HepG2 (cell line): ENCODE data around the gene VGLL4. TPM values are rescaled to one million over a fixed set of nuclear protein-coding genes. Genes with fewer than 3 reads are reported as not detected.

Experiments used
- FOXA1 ChIP-seq, 2 experiments: fragments of 450-650 bp in 1 of 2; sonication (generic) in 1 of 2; formaldehyde crosslinking in 1 of 2; IDR thresholded peaks; 2 replicates each; pipeline versions ENCODE4 v1.4.0 to v1.6.1; 2016 to 2020; ENCODE audit warnings: missing genetic modification reagents in 1 of 2
- FOXA3 ChIP-seq: IDR thresholded peaks from 2 replicates; pipeline ENCODE4 v1.6.1; 2016; ENCODE audit warnings: missing genetic modification reagents, missing compliant biosample characterization
- HNF4A ChIP-seq: sonication (generic); formaldehyde crosslinking; IDR thresholded peaks from 2 replicates; pipeline ENCODE4 v1.4.0; 2020; ENCODE audit warnings: missing genetic modification reagents
- HNRNPL ChIP-seq: fragments of 200-400 bp; formaldehyde crosslinking; IDR thresholded peaks from 2 replicates; pipeline ENCODE4 v1.6.1; 2017; ENCODE audit warnings: mild to moderate bottlenecking, low read depth, low read length
- HOXA3 ChIP-seq: sonication (generic); formaldehyde crosslinking; IDR thresholded peaks from 2 replicates; pipeline ENCODE4 v1.5.0; 2020; ENCODE audit warnings: missing genetic modification reagents
- MBNL3 ChIP-seq: fragments of 250-450 bp; sonication (Bioruptor Pico); conservative IDR thresholded peaks from 2 replicates; pipeline ENCODE4 v1.8.0; 2022; ENCODE audit warnings: mild to moderate bottlenecking, inconsistent platforms
- NR2F6 ChIP-seq, 2 experiments: IDR thresholded peaks; 2 replicates each; pipeline ENCODE4 v1.6.1; 2016; ENCODE audit warnings: antibody characterized with exemption in 1 of 2, mild to moderate bottlenecking in 1 of 2
- PTBP1 ChIP-seq: fragments of 200-400 bp; formaldehyde crosslinking; IDR thresholded peaks from 2 replicates; pipeline ENCODE4 v1.6.1; 2018; ENCODE audit warnings: low read length, low read depth; ENCODE audit not compliant: poor library complexity, severe bottlenecking
- RARG ChIP-seq: sonication (generic); formaldehyde crosslinking; IDR thresholded peaks from 2 replicates; pipeline ENCODE4 v1.4.0; 2020; ENCODE audit warnings: low read depth, mild to moderate bottlenecking, missing genetic modification reagents
- RXRA ChIP-seq: sonication (generic); formaldehyde crosslinking; IDR thresholded peaks from 2 replicates; pipeline ENCODE4 v1.5.1; 2020; ENCODE audit warnings: missing genetic modification reagents
- SAP130 ChIP-seq: IDR thresholded peaks from 2 replicates; pipeline ENCODE4 v1.6.1; 2016; ENCODE audit warnings: low read depth
- SMYD3 ChIP-seq: sonication (generic); formaldehyde crosslinking; IDR thresholded peaks from 2 replicates; pipeline ENCODE4 v1.8.1; 2023; ENCODE audit warnings: mild to moderate bottlenecking, missing genetic modification reagents
- TCF7 ChIP-seq: sonication (generic); IDR thresholded peaks from 2 replicates; pipeline ENCODE4 v1.6.1; 2016; ENCODE audit warnings: antibody characterized with exemption, low read depth
- ZBTB7B ChIP-seq: sonication (generic); formaldehyde crosslinking; IDR thresholded peaks from 2 replicates; pipeline ENCODE4 v1.4.0; 2020; ENCODE audit warnings: missing genetic modification reagents
- ZNF18 ChIP-seq: sonication (generic); formaldehyde crosslinking; IDR thresholded peaks from 2 replicates; pipeline ENCODE4 v1.8.0; 2022; ENCODE audit warnings: mild to moderate bottlenecking, missing genetic modification reagents; ENCODE audit not compliant: insufficient replicate concordance
- ZNF20 ChIP-seq: sonication (generic); formaldehyde crosslinking; IDR thresholded peaks from 2 replicates; pipeline ENCODE4 v1.4.0; 2020; ENCODE audit warnings: mild to moderate bottlenecking, moderate library complexity, missing genetic modification reagents
- ZNF430 ChIP-seq: sonication (generic); formaldehyde crosslinking; IDR thresholded peaks from 2 replicates; pipeline ENCODE4 v1.9.0; 2021; ENCODE audit warnings: mild to moderate bottlenecking, missing genetic modification reagents
- ZNF773 ChIP-seq: sonication (generic); formaldehyde crosslinking; IDR thresholded peaks from 2 replicates; pipeline ENCODE4 v1.4.0; 2020; ENCODE audit warnings: missing genetic modification reagents, borderline replicate concordance
- ZNF788 ChIP-seq: sonication (generic); formaldehyde crosslinking; IDR thresholded peaks from 2 replicates; pipeline ENCODE4 v1.5.0; 2020; ENCODE audit warnings: mild to moderate bottlenecking, missing genetic modification reagents, borderline replicate concordance
- polyA plus RNA-seq, 8 experiments: library from polyadenylated mRNA; depleted of rRNA in 3 of 8; stranded (reverse) in 7 of 8; unstranded in 1 of 8; fragments of >200 nt; fragmentation: Illumina TruSeq in 4 of 8; extraction: Trizol in 4 of 8; gene quantifications; 2 replicates each; pipeline versions ENCODE4 v1.2.1 to v1.2.3, GENCODE V29; 2011 to 2016; ENCODE audit warnings: low read depth in 4 of 8, missing spikeins in 1 of 8, mixed read lengths in 1 of 8; ENCODE audit not compliant: insufficient read depth in 1 of 8
- total RNA-seq, 5 experiments: library from RNA; depleted of rRNA; stranded (reverse); fragments of >200 nt; fragmentation: Illumina TruSeq; extraction: Trizol; gene quantifications; 2 replicates each; pipeline ENCODE4 v1.2.3, GENCODE V29; 2016; ENCODE audit warnings: low read depth in 1 of 5
- TF ChIP-seq, protein P1 (sequence below): sonication (generic); formaldehyde crosslinking; IDR thresholded peaks from 2 replicates; pipeline ENCODE4 v1.4.0; 2020; ENCODE audit warnings: mild to moderate bottlenecking, missing genetic modification reagents
- TF ChIP-seq, protein P2 (sequence below): sonication (generic); formaldehyde crosslinking; IDR thresholded peaks from 2 replicates; pipeline ENCODE4 v1.8.0; 2022; ENCODE audit warnings: mild to moderate bottlenecking, missing genetic modification reagents, moderate library complexity
- TF ChIP-seq, protein P3 (sequence below): sonication (generic); formaldehyde crosslinking; IDR thresholded peaks from 2 replicates; pipeline ENCODE4 v1.4.0; 2020; ENCODE audit warnings: missing genetic modification reagents, borderline replicate concordance

Gene VGLL4
- total and polyA plus RNA-seq, 2 of the 13 experiments (the other 11 are each of a cell fraction or from before 2014, with no cell fraction given): 23.2 to 39.0 TPM

- TF ChIP-seq ZBTB7B (CRISPR knock-in tag) (peak; percentile 25; the same call in 1 of the 2 replicates), SAP130 (0 out of 2 replicates have a peak, but pooled peaks have one; percentile 19), ZNF430 (CRISPR knock-in tag) (no peak), NR2F6 (IDR thresholded peaks at IDR 0.05) (no peak), NR2F6 (CRISPR knock-in tag; IDR thresholded peaks at IDR 0.05) (no peak), ZNF773 (CRISPR knock-in tag) (no peak), HNF4A (CRISPR knock-in tag) (0 out of 2 replicates have a peak, but pooled peaks have one; percentile 4), MBNL3 (CRISPR knock-in tag) (no peak), RXRA (CRISPR knock-in tag) (0 out of 2 replicates have a peak, but pooled peaks have one; percentile 45), HOXA3 (CRISPR knock-in tag) (no peak), ZNF20 (CRISPR knock-in tag) (no peak), PTBP1 (no peak), SMYD3 (CRISPR knock-in tag) (no peak), ZNF18 (no peak), HNRNPL (0 out of 2 replicates have a peak, but pooled peaks have one; percentile 26), RARG (no peak), FOXA1 (IDR thresholded peaks at IDR 0.05) (no peak), FOXA1 (CRISPR knock-in tag; IDR thresholded peaks at IDR 0.05) (peak; percentile 66), ZNF788 (no peak), TCF7 (0 out of 2 replicates have a peak, but pooled peaks have one; percentile 12), FOXA3 (CRISPR knock-in tag) (peak; percentile 39)
- TF ChIP-seq, protein P1, sequence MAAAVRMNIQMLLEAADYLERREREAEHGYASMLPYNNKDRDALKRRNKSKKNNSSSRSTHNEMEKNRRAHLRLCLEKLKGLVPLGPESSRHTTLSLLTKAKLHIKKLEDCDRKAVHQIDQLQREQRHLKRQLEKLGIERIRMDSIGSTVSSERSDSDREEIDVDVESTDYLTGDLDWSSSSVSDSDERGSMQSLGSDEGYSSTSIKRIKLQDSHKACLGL (CRISPR knock-in tag): no peak
- TF ChIP-seq, protein P2, sequence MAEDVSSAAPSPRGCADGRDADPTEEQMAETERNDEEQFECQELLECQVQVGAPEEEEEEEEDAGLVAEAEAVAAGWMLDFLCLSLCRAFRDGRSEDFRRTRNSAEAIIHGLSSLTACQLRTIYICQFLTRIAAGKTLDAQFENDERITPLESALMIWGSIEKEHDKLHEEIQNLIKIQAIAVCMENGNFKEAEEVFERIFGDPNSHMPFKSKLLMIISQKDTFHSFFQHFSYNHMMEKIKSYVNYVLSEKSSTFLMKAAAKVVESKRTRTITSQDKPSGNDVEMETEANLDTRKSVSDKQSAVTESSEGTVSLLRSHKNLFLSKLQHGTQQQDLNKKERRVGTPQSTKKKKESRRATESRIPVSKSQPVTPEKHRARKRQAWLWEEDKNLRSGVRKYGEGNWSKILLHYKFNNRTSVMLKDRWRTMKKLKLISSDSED (CRISPR knock-in tag): no peak
- TF ChIP-seq, protein P3, sequence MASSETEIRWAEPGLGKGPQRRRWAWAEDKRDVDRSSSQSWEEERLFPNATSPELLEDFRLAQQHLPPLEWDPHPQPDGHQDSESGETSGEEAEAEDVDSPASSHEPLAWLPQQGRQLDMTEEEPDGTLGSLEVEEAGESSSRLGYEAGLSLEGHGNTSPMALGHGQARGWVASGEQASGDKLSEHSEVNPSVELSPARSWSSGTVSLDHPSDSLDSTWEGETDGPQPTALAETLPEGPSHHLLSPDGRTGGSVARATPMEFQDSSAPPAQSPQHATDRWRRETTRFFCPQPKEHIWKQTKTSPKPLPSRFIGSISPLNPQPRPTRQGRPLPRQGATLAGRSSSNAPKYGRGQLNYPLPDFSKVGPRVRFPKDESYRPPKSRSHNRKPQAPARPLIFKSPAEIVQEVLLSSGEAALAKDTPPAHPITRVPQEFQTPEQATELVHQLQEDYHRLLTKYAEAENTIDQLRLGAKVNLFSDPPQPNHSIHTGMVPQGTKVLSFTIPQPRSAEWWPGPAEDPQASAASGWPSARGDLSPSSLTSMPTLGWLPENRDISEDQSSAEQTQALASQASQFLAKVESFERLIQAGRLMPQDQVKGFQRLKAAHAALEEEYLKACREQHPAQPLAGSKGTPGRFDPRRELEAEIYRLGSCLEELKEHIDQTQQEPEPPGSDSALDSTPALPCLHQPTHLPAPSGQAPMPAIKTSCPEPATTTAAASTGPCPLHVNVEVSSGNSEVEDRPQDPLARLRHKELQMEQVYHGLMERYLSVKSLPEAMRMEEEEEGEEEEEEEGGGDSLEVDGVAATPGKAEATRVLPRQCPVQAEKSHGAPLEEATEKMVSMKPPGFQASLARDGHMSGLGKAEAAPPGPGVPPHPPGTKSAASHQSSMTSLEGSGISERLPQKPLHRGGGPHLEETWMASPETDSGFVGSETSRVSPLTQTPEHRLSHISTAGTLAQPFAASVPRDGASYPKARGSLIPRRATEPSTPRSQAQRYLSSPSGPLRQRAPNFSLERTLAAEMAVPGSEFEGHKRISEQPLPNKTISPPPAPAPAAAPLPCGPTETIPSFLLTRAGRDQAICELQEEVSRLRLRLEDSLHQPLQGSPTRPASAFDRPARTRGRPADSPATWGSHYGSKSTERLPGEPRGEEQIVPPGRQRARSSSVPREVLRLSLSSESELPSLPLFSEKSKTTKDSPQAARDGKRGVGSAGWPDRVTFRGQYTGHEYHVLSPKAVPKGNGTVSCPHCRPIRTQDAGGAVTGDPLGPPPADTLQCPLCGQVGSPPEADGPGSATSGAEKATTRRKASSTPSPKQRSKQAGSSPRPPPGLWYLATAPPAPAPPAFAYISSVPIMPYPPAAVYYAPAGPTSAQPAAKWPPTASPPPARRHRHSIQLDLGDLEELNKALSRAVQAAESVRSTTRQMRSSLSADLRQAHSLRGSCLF (CRISPR knock-in tag): no peak
Observed at GRCh38 chr3:11619946-11620652, 23.6 kb downstream of the VGLL4 start (continued).
